Activated B cell treated with CpG ODN at 0.5 μM for 24 hours (primary cell): ENCODE measurements around the gene PLA2G6. TPM values are rescaled to one million over a fixed set of nuclear protein-coding genes. Genes with fewer than 3 reads are reported as not detected.

Experiments
- ATAC-seq: fragments of 200-7000 bp; cut with Tn5 transposase; one replicate; pipeline ENCODE4 v1.10.0; 2021; ENCODE audit warnings: low read depth, mild to moderate bottlenecking, moderate library complexity
- CTCF ChIA-PET: fragments of 350-600 bp; sonication (Branson Sonifier 250); formaldehyde crosslinking; loops from one replicate; lab custom pipeline; 2021; ENCODE audit warnings: antibody characterized with exemption; lab: Charles Lee
- POLR2A ChIA-PET: fragments of 350-600 bp; sonication (Branson Sonifier 250); formaldehyde crosslinking; loops from one replicate; lab custom pipeline; 2021; ENCODE audit warnings: antibody characterized with exemption; lab: Charles Lee
- DNase-seq: peaks from one replicate; pipeline ENCODE4 v3.0.0; 2022
- H3K27ac Mint-ChIP-seq: one replicate; pipeline ENCODE4 v1.8.0; 2020; ENCODE audit warnings: mixed read lengths
- H3K27me3 Mint-ChIP-seq: one replicate; pipeline ENCODE4 v1.8.0; 2021; ENCODE audit warnings: mixed read lengths
- H3K36me3 Mint-ChIP-seq: one replicate; pipeline ENCODE4 v1.8.0; 2021; ENCODE audit warnings: low read depth, mixed read lengths
- H3K4me1 Mint-ChIP-seq: one replicate; pipeline ENCODE4 v1.8.0; 2021; ENCODE audit warnings: mixed read lengths
- H3K4me3 Mint-ChIP-seq: one replicate; pipeline ENCODE4 v1.8.0; 2020; ENCODE audit warnings: mild to moderate bottlenecking, mixed read lengths
- H3K9me3 Mint-ChIP-seq: one replicate; pipeline ENCODE4 v1.8.0; 2020; ENCODE audit warnings: mixed read lengths
- intact Hi-C: fragments of 100-400 bp; cut with micrococcal nuclease; formaldehyde crosslinking; loops from one replicate; pipeline ENCODE4 v1.15.1; 2024
- total RNA-seq: library from RNA; stranded (reverse); gene quantifications from 2 replicates; pipeline ENCODE4 v1.2.3, GENCODE V29; 2022
- TF ChIP-seq, protein P1 (sequence below): fragments of 200-600 bp; IDR thresholded peaks from one replicate; pipeline ENCODE4 v1.8.0; 2022; ENCODE audit warnings: antibody characterized with exemption, mild to moderate bottlenecking

PLA2G6 gene
- total RNA-seq, 1 donor from 2014 or later: 64.0 TPM

DNA sequence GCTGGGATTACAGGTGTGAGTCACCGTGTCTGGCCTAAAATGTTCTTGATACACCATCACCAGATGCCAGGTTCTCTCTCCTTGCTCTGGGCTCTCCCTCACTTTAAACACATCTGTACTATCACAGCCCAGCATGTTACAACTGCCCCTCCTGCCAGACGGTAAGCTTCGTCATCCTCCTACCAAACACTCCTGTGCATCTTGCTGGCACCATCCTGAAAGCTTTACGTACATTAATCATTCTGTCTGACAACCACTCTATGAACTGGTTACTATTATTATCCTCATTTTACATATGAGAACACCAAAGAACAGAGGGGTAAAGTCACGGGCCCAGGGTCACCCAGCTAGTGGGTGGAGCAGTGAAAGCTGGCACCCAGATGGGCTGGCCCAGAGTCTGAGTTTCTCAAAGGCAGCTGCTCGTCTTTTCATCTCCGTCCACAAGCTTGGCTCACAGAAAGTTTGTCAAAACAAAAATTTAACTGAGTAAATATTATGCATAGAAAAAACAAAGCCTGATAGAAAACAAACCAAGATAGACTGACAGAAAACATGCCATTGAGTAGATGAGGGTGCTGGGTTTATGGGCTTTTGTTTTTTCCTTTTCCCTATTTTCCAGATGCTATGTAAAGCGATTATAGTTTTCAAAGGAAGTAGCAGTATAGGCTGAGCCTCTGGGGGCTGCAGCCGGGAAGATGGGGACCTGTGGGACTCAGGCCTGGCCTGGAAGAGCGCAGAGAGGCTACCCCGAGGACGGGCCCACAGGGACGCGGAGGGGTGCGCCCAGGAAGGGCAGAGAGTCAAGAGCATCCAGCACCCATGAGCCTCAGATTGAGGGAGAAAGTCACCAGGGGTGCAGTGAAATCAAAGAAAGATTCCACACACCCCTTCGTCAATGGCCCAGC lies 9.5 kb downstream of the PLA2G6 start:
- H3K27me3 Mint-ChIP-seq: no peaks in the 10 kb centered on the region
- no peak overlapping the region for H3K27ac Mint-ChIP-seq
- intact Hi-C loops: no loop called here
- H3K4me3 Mint-ChIP-seq: no peak overlapping the region
- no peaks in the 10 kb centered on the region for H3K9me3 Mint-ChIP-seq
- H3K36me3 Mint-ChIP-seq: peaks cover 11% of the 10 kb centered on the region
- DNase-seq: no peak
- POLR2A ChIA-PET: interaction anchor here (0.6 kb wide), 1 partner anchor 27 kb away, joined by 3 read pairs; no protein-coding TSS in a partner anchor
- H3K4me1 Mint-ChIP-seq: peaks cover 21% of the 10 kb centered on the region
- CTCF ChIA-PET: no interaction called here
- TF ChIP-seq, protein P1, sequence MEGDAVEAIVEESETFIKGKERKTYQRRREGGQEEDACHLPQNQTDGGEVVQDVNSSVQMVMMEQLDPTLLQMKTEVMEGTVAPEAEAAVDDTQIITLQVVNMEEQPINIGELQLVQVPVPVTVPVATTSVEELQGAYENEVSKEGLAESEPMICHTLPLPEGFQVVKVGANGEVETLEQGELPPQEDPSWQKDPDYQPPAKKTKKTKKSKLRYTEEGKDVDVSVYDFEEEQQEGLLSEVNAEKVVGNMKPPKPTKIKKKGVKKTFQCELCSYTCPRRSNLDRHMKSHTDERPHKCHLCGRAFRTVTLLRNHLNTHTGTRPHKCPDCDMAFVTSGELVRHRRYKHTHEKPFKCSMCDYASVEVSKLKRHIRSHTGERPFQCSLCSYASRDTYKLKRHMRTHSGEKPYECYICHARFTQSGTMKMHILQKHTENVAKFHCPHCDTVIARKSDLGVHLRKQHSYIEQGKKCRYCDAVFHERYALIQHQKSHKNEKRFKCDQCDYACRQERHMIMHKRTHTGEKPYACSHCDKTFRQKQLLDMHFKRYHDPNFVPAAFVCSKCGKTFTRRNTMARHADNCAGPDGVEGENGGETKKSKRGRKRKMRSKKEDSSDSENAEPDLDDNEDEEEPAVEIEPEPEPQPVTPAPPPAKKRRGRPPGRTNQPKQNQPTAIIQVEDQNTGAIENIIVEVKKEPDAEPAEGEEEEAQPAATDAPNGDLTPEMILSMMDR: no peak
- no peak for ATAC-seq

DNA sequence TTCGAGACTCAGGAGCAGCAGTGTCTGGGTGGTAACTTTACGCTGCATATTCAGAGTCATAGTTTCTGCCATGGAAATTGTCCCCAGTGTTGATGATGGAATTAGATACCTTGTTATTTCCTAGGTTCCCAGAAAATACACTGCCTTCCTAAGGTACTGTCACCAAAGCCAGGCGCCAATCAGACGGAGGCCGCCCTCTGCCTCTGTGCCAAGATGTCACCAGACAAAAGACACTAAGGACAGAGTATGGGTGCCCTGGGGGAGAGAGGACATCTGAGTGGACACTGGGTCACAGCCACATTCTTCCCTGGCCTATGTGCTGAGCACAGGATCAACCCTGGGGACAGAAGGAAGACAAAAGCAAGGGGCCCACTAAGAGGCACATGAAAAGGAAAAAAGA lies 11.2 kb downstream of the PLA2G6 start:
- intact Hi-C loops: no loop called here
- Mint-ChIP-seq H3K4me1 (peaks cover 4% of the 10 kb centered on the region), H3K36me3 (peaks cover 16% of the 10 kb centered on the region), H3K27me3 (no peaks in the 10 kb centered on the region), H3K4me3 (no peak overlapping the region), H3K27ac (no peak overlapping the region), H3K9me3 (no peaks in the 10 kb centered on the region)
- TF ChIP-seq, protein P1: no peak
- DNase-seq (no peak), ATAC-seq (no peak)
- POLR2A ChIA-PET: no interaction called here
- CTCF ChIA-PET: no interaction called here

DNA sequence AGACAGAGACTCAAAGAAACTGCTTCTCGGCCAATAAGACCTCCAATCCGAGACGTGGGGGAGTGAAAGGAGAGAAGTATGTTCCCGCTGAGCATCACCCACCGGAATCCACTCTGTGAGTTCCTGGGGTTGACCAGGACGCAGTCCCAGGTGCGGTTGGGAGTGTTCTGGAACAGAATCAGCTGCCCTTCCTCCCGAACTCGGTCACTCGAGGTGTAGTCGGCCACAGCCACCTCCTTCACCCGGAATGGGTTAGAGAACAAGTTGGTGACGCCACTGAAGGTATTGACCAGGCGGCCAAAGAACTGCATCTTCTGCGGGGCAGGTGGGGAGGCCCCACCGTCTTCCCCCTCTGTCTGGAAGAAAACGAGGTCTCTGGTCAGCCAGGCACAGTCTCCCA lies 12.5 kb downstream of the PLA2G6 start:
- H3K27me3 Mint-ChIP-seq: no peaks in the 10 kb centered on the region
- H3K27ac Mint-ChIP-seq: no peak overlapping the region
- DNase-seq (no peak), ATAC-seq (no peak)
- no peak overlapping the region for H3K4me3 Mint-ChIP-seq
- H3K9me3 Mint-ChIP-seq: no peaks in the 10 kb centered on the region
- TF ChIP-seq, protein P1: no peak
- ChIA-PET CTCF (no interaction called here), POLR2A (no interaction called here)
- intact Hi-C loops: no loop called here
- no peaks in the 10 kb centered on the region for H3K4me1 Mint-ChIP-seq
- peaks cover 23% of the 10 kb centered on the region for H3K36me3 Mint-ChIP-seq

DNA sequence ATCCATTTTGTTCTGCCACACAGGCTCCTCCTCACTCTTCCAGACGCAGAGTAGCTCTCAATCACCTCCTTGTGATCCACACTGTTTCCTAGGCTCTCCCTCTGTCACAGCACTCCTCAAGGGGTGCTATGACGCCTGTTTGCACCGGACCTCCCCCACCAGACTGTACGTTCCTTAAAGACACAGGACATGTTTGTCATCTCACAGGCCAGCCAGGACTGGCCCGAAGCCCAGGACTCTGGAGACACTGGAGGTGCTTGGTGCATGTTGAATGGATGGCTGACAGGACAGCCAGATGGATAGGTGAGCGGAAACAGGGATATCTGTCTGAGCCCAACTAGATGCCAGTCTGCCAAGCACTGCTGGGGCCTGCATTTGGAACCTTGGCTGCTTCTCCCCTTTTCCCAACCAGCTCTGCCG lies 13.6 kb downstream of the PLA2G6 start:
- POLR2A ChIA-PET: no interaction called here
- CTCF ChIA-PET: no interaction called here
- ATAC-seq (no peak), DNase-seq (no peak)
- Mint-ChIP-seq H3K36me3 (peaks cover 23% of the 10 kb centered on the region), H3K4me3 (no peak overlapping the region), H3K27ac (no peak overlapping the region), H3K4me1 (peaks cover 9% of the 10 kb centered on the region), H3K9me3 (no peaks in the 10 kb centered on the region), H3K27me3 (no peaks in the 10 kb centered on the region)
- intact Hi-C loops: no loop called here
- TF ChIP-seq, protein P1: no peak

DNA sequence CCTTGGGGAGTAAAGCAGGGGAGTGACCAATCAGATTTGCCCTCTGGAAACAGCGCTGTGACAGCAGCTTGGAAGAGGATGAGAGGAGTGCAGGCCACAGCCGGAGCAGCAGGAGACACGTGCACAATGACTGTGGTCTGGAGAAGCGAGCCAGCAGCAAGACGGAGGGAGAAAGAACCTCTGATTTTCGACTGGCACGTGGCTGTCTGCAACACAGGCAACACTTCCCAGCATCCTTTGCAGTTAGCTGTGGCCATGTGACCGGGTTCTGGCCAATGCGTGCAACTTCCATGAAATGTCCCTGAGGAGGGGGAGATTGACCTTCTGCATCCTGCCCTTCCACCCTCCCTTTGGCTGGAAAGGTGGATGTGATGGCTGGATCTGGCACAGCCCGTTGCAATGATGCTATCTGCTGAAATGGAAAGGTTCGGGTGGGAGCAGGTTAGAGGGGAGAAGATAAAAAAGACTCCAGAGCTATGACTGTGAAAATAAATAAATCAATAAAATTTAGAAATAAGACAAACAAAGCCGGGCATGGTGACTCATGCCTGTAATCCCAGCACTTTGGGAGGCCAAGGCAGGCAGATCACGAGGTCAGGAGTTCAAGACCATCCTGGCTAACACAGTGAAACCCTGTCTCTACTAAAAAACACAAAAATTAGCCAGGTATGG lies 15.6 kb downstream of the PLA2G6 start:
- TF ChIP-seq, protein P1: no peak
- ChIA-PET CTCF (no interaction called here), POLR2A (interaction anchor here (1.4 kb wide), 1 partner anchor 16 kb away, joined by 6 read pairs; the partner anchor contains the start of gene PLA2G6)
- peaks cover 29% of the 10 kb centered on the region for H3K4me1 Mint-ChIP-seq
- H3K9me3 Mint-ChIP-seq: no peaks in the 10 kb centered on the region
- no peak for ATAC-seq
- H3K4me3 Mint-ChIP-seq: no peak overlapping the region
- DNase-seq: no peak
- H3K36me3 Mint-ChIP-seq: peaks cover 21% of the 10 kb centered on the region
- intact Hi-C loops: no loop called here
- H3K27me3 Mint-ChIP-seq: no peaks in the 10 kb centered on the region
- no peak overlapping the region for H3K27ac Mint-ChIP-seq
